IMR-90 (cell line): ENCODE measurements around the gene ADGRG2.

Experiments
- BHLHE40 ChIP-seq: fragments of 150-350 bp; IDR thresholded peaks from 2 replicates; pipeline ENCODE4 v1.6.1; 2016; ENCODE audit warnings: mild to moderate bottlenecking, low read depth, low read length
- CEBPB ChIP-seq: IDR thresholded peaks from 2 replicates; pipeline ENCODE4 v1.6.1; 2012; ENCODE audit warnings: low read depth, low read length, improper control_type of control experiment
- CTCF ChIP-seq: conservative IDR thresholded peaks from 2 replicates; pipeline ENCODE4 v1.5.1; 2012; ENCODE audit warnings: mild to moderate bottlenecking, low read depth, low read length, improper control_type of control experiment
- FOS ChIP-seq: fragments of 150-350 bp; IDR thresholded peaks from 2 replicates; pipeline ENCODE4 v1.6.1; 2016; ENCODE audit warnings: low read depth, low read length
- MAFK ChIP-seq: IDR thresholded peaks from 2 replicates; pipeline ENCODE4 v1.6.1; 2012; ENCODE audit warnings: low read depth, low read length, improper control_type of control experiment
- MXI1 ChIP-seq: IDR thresholded peaks from 2 replicates; pipeline ENCODE4 v1.6.1; 2012; ENCODE audit warnings: low read depth, mild to moderate bottlenecking, low read length, moderate library complexity, borderline replicate concordance
- POLR2A ChIP-seq: IDR thresholded peaks from 2 replicates; pipeline ENCODE4 v1.6.1; 2012; ENCODE audit warnings: mild to moderate bottlenecking, low read depth, low read length
- RAD21 ChIP-seq: IDR thresholded peaks from 2 replicates; pipeline ENCODE4 v1.6.1; 2012; ENCODE audit warnings: low read length, improper control_type of control experiment
- RCOR1 ChIP-seq: IDR thresholded peaks from 2 replicates; pipeline ENCODE4 v1.6.1; 2012; ENCODE audit warnings: mild to moderate bottlenecking, low read length, improper control_type of control experiment; ENCODE audit not compliant: insufficient replicate concordance
- RFX5 ChIP-seq: IDR thresholded peaks from 2 replicates; pipeline ENCODE4 v1.8.0; 2012; ENCODE audit warnings: low read depth, mild to moderate bottlenecking, low read length, moderate library complexity
- TF ChIP-seq, protein P1 (sequence below): fragments of 150-350 bp; IDR thresholded peaks from 2 replicates; pipeline ENCODE4 v1.6.1; 2017; ENCODE audit warnings: mild to moderate bottlenecking, antibody characterized with exemption, low read length, low read depth

- TF ChIP-seq RCOR1 (no peak), CTCF (no peak), POLR2A (no peak), RFX5 (no peak), BHLHE40 (no peak), CEBPB (no peak), RAD21 (no peak), MAFK (no peak), MXI1 (no peak), FOS (no peak)
- TF ChIP-seq, protein P1, sequence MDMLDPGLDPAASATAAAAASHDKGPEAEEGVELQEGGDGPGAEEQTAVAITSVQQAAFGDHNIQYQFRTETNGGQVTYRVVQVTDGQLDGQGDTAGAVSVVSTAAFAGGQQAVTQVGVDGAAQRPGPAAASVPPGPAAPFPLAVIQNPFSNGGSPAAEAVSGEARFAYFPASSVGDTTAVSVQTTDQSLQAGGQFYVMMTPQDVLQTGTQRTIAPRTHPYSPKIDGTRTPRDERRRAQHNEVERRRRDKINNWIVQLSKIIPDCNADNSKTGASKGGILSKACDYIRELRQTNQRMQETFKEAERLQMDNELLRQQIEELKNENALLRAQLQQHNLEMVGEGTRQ: no peak
Measured at GRCh38 chrX:19028560-19028959, 93.7 kb downstream of the ADGRG2 start.
